ENCODE data around the gene MTCH1. TPM values are rescaled to one million over a fixed set of nuclear protein-coding genes. Genes with fewer than 3 reads are reported as not detected.

MTCH1 gene
- total RNA-seq, 1 experiment from 2014 or later = 204 TPM

DNA sequence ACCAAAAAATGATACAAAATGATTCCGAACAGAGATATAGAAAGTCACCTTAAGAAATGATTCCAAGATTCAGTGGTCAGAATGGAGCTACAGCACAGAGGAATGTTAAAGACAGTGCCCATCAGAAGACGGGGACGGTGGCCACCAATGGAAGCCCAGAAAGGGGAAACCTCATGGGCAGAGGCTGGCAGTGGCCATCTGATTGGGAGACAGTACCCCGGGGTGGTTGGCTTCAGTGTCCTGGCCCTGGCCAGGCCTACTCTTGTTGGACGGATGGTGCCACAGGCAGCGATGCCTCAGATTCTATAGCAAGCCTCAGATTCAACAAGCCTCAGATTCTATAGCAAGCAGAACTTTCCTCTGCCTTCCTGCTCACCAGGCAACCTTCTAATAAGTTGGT is 48.1 kb downstream of the MTCH1 start (continued):
- TF ChIP-seq, protein P1, sequence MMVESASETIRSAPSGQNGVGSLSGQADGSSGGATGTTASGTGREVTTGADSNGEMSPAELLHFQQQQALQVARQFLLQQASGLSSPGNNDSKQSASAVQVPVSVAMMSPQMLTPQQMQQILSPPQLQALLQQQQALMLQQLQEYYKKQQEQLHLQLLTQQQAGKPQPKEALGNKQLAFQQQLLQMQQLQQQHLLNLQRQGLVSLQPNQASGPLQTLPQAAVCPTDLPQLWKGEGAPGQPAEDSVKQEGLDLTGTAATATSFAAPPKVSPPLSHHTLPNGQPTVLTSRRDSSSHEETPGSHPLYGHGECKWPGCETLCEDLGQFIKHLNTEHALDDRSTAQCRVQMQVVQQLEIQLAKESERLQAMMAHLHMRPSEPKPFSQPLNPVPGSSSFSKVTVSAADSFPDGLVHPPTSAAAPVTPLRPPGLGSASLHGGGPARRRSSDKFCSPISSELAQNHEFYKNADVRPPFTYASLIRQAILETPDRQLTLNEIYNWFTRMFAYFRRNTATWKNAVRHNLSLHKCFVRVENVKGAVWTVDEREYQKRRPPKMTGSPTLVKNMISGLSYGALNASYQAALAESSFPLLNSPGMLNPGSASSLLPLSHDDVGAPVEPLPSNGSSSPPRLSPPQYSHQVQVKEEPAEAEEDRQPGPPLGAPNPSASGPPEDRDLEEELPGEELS (CRISPR knock-in tag; IDR thresholded peaks at IDR 0.05) = no peak
- TF ChIP-seq IRF1 (CRISPR knock-in tag; IDR thresholded peaks at IDR 0.05) (no peak), JUN (CRISPR knock-in tag; IDR thresholded peaks at IDR 0.05) (no peak), MXD4 (CRISPR knock-in tag; IDR thresholded peaks at IDR 0.05; ENCODE audit: borderline replicate concordance) (no peak), NFATC4 (CRISPR knock-in tag; IDR thresholded peaks at IDR 0.05) (no peak)

GRCh38 chr6:36936824-36937223 is 49.2 kb downstream of the MTCH1 start:
- no peak for ATAC-seq
- TF ChIP-seq ZNF232 (CRISPR knock-in tag; IDR thresholded peaks at IDR 0.05) = no peak
- peaks cover 6% of the 10 kb centered on the region; the same call in 1 of the 2 replicates for H3K27me3 Mint-ChIP-seq (ENCODE audit: low read depth)
- DNase-seq (ENCODE audit: low spot score) = no peak
- CTCF ChIA-PET = interaction anchor here (1.3 to 2.1 kb wide), 4 partner anchors 21 to 85 kb away, joined by 3 to 8 read pairs (median 3); no protein-coding TSS in a partner anchor
- H3K27ac Mint-ChIP-seq = no peak overlapping the region
- peaks cover 4% of the 10 kb centered on the region for H3K36me3 Mint-ChIP-seq
- peaks cover 20% of the 10 kb centered on the region for H3K9me3 Mint-ChIP-seq
- H3K4me1 Mint-ChIP-seq = no peaks in the 10 kb centered on the region
- POLR2A ChIA-PET = no interaction called here
- H3K4me3 Mint-ChIP-seq = no peak overlapping the region

DNA sequence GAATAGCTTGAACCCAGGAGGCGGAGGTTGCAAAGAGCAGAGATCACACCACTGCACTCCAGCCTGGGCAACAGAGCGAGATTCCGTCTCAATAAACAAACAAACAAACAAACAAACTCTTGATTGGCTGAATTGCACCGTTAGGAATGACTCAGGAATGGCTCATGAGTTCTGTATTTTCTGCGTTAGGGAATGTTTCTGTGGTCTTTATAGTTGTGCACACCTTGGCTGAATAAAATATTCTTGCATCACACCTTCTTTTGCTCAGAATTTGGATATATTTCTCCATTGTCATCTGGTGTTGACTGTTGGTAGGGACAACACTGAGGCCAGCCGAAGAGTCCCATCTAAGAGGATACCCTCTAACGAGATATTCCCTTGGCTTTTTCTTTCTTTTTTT is 51.1 kb downstream of the MTCH1 start:
- ChIA-PET CTCF (interaction anchor here (0.8 to 4.2 kb wide), 4 partner anchors 21 to 83 kb away, joined by 3 to 18 read pairs (median 3); no protein-coding TSS in a partner anchor), POLR2A (no interaction called here)
- Mint-ChIP-seq H3K4me3 (no peak overlapping the region), H3K9me3 (peaks cover 7% of the 10 kb centered on the region), H3K36me3 (no peaks in the 10 kb centered on the region; the same call in 1 of the 2 replicates), H3K27ac (no peak overlapping the region), H3K4me1 (no peaks in the 10 kb centered on the region; the same call in 1 of the 2 replicates), H3K27me3 (ENCODE audit: low read depth) (no peaks in the 10 kb centered on the region; the same call in 1 of the 2 replicates)
- ATAC-seq (no peak), DNase-seq (ENCODE audit: low spot score) (no peak)
- TF ChIP-seq FOXP1 (CRISPR knock-in tag; IDR thresholded peaks at IDR 0.05; ENCODE audit: borderline replicate concordance) = no peak
- TF ChIP-seq, protein P2, sequence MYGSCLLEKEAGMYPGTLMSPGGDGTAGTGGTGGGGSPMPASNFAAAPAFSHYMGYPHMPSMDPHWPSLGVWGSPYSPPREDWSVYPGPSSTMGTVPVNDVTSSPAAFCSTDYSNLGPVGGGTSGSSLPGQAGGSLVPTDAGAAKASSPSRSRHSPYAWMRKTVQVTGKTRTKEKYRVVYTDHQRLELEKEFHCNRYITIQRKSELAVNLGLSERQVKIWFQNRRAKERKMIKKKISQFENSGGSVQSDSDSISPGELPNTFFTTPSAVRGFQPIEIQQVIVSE (CRISPR knock-in tag; IDR thresholded peaks at IDR 0.05; ENCODE audit: borderline replicate concordance) = no peak
- TF ChIP-seq, protein P1 (CRISPR knock-in tag; IDR thresholded peaks at IDR 0.05) = no peak
- no peak for TF ChIP-seq E2F5 (CRISPR knock-in tag; IDR thresholded peaks at IDR 0.05)

GRCh38 chr6:36933519-36933918 is 52.5 kb downstream of the MTCH1 start:
- CTCF ChIA-PET = interaction anchor here (0.7 to 4.2 kb wide), 3 partner anchors 46 to 168 kb away, joined by 3 to 18 read pairs (median 3); no protein-coding TSS in a partner anchor
- no peaks in the 10 kb centered on the region for H3K36me3 Mint-ChIP-seq
- TF ChIP-seq CREB1 (CRISPR knock-in tag; IDR thresholded peaks at IDR 0.05) (no peak), ZNF121 (CRISPR knock-in tag; IDR thresholded peaks at IDR 0.05) (no peak), KAT7 (CRISPR knock-in tag; IDR thresholded peaks at IDR 0.05; ENCODE audit: borderline replicate concordance) (no peak), TEAD1 (CRISPR knock-in tag; IDR thresholded peaks at IDR 0.05) (no peak), GABPB1 (CRISPR knock-in tag; IDR thresholded peaks at IDR 0.05) (no peak), ESRRA (CRISPR knock-in tag; IDR thresholded peaks at IDR 0.05; ENCODE audit: borderline replicate concordance) (no peak), ZNF281 (CRISPR knock-in tag; IDR thresholded peaks at IDR 0.05) (no peak), OVOL2 (CRISPR knock-in tag; IDR thresholded peaks at IDR 0.05; ENCODE audit: borderline replicate concordance) (no peak)
- TF ChIP-seq, protein P3, sequence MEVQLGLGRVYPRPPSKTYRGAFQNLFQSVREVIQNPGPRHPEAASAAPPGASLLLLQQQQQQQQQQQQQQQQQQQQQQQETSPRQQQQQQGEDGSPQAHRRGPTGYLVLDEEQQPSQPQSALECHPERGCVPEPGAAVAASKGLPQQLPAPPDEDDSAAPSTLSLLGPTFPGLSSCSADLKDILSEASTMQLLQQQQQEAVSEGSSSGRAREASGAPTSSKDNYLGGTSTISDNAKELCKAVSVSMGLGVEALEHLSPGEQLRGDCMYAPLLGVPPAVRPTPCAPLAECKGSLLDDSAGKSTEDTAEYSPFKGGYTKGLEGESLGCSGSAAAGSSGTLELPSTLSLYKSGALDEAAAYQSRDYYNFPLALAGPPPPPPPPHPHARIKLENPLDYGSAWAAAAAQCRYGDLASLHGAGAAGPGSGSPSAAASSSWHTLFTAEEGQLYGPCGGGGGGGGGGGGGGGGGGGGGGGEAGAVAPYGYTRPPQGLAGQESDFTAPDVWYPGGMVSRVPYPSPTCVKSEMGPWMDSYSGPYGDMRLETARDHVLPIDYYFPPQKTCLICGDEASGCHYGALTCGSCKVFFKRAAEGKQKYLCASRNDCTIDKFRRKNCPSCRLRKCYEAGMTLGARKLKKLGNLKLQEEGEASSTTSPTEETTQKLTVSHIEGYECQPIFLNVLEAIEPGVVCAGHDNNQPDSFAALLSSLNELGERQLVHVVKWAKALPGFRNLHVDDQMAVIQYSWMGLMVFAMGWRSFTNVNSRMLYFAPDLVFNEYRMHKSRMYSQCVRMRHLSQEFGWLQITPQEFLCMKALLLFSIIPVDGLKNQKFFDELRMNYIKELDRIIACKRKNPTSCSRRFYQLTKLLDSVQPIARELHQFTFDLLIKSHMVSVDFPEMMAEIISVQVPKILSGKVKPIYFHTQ (CRISPR knock-in tag; IDR thresholded peaks at IDR 0.05) = no peak

More at GRCh38 chr6:36933519-36933918, 52.5 kb downstream of the MTCH1 start:
- no peak overlapping the region for H3K27ac Mint-ChIP-seq
- H3K4me1 Mint-ChIP-seq = peaks cover 4% of the 10 kb centered on the region
- H3K27me3 Mint-ChIP-seq (ENCODE audit: low read depth) = no peaks in the 10 kb centered on the region
- no peak overlapping the region for H3K4me3 Mint-ChIP-seq
- peaks cover 4% of the 10 kb centered on the region for H3K9me3 Mint-ChIP-seq
- POLR2A ChIA-PET = interaction anchor here (0.6 kb wide), 2 partner anchors 10 to 44 kb away, joined by 3 to 5 read pairs; no protein-coding TSS in a partner anchor
- ATAC-seq = no peak
- no peak for DNase-seq (ENCODE audit: low spot score)
